GM10266 (cell line): ENCODE data around the gene RO60.
A peak's percentile ranks its signal among the peaks of the same experiment; 100 is the strongest.

Experiments used
- DNase-seq: peaks from one replicate; pipeline ENCODE4 v3.0.0; 2012; ENCODE audit errors: extremely low spot score
- TF ChIP-seq, protein P1 (sequence below): IDR thresholded peaks from 2 replicates; pipeline ENCODE4 v1.5.1; 2012; ENCODE audit warnings: mild to moderate bottlenecking, low read depth; ENCODE audit not compliant: control insufficient read depth, insufficient read depth; ENCODE audit errors: missing control alignments

Gene RO60

DNA sequence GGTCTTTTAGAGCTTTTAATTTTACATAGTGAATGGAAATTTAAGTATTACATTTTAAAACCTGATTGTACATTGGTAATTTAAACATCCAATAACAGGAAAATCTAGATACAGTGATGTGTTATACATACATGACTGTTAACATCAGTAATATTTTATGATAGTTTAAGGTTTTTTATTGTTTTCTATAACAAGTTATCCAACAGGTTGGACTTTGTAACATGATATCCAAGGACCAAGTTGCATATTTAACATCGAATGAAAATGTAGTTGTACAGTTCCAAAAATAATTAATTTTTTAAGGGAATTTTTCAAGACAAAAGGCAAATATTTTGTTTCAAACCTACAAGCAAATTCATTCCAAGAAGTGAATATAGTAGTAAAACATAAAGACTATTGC, 31.5 kb downstream of the RO60 start:
- TF ChIP-seq, protein P1, sequence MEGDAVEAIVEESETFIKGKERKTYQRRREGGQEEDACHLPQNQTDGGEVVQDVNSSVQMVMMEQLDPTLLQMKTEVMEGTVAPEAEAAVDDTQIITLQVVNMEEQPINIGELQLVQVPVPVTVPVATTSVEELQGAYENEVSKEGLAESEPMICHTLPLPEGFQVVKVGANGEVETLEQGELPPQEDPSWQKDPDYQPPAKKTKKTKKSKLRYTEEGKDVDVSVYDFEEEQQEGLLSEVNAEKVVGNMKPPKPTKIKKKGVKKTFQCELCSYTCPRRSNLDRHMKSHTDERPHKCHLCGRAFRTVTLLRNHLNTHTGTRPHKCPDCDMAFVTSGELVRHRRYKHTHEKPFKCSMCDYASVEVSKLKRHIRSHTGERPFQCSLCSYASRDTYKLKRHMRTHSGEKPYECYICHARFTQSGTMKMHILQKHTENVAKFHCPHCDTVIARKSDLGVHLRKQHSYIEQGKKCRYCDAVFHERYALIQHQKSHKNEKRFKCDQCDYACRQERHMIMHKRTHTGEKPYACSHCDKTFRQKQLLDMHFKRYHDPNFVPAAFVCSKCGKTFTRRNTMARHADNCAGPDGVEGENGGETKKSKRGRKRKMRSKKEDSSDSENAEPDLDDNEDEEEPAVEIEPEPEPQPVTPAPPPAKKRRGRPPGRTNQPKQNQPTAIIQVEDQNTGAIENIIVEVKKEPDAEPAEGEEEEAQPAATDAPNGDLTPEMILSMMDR = no peak
- no peak for DNase-seq

- TF ChIP-seq, protein P1 = no peak
- DNase-seq = no peak
Observed at GRCh38 chr1:193094112-193094511, 34.7 kb downstream of the RO60 start.

DNA sequence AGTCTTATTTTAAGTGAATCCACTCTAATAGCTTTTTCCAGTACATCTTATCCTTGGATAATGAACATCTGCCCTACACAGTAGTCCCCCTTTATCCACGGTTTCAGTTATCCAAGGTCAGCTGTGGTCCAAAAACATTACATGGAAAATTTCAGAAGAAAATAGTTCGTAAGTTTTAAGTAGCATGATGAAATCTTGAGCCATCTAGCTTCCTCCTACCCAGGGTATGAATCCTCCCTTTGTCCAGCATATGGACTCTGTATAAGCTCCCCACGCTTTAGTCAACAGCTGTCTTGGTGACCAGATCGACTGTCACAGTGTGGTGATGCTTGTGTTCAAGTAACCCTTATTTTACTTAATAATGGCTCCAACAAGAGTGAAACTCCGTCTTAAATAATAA, 43.2 kb downstream of the RO60 start:
- no peak for DNase-seq
- TF ChIP-seq, protein P1 = no peak

GRCh38 chr1:193103759-193104501, 44.5 kb downstream of the RO60 start:
- TF ChIP-seq, protein P1 = no peak
- no peak for DNase-seq

DNA sequence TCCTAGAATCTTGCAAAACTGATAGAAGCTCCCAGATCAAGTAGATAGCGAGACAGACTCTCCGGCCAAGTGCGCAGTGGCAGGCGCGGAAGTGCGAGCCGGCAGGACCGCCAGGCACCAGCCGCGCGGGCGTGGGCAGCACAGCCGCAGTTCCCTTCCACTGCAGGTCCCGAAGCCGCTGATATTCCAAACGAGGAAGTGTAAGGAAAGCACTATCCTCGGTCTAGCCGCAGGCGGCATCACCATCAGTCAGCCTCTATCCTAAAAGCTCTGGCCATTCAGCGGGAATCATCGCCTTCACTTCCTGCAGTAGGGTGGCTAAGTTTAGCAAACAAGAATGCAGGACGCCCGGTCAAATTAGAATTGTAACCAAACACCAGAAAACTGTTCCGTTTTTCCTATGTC, 45.1 kb downstream of the RO60 start:
- peak; percentile 47 for DNase-seq

DNA sequence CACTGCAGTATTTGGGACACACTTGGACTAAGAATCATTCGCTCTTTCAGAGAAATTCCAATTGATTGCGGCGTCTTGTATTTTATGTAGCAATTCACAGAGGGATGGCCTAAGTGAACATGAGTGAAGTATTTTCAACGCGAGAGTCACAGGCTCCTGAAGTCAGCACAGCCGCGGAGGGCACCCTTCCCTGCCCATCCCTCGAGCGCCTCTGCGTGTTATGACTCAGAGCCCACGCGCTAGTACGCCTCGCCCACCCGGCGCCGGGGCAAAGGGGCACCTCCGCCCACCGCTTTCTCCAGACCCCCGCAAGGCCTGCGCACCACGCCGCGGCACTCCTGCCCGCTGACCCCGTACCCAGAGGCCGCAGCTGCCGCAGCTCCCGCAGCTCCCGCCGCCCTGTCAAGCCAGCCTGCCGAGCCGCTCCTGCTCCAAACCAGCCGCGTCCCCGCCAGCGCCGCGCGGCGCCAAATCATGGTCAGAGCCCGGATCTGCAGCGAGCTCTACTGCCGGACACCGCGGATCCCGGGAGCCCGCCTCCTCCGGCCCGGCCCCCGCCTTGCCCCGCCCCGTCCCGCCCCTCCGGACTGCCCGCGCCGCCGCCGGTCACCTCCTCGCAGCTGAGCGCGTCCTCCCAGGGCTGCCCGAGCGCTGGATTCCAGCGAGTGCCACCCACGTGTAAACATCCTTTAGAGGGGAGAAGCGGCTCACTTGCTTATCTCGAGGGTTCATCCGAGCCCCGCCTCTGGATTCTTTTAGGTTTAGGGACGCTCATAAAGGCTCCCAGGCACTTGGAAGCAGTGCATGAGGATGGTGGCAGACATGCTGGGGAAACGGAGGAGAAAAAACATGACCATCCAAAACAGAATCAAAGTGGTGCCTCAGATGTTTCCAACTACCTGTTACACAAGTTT, 45.8 kb downstream of the RO60 start, which contains the start of gene GLRX2:
Gene GLRX2 (minus strand): TSS at position 508 of the 914 bp plus-strand sequence. CDS start 32 bp downstream, at position 476.
- peak; percentile 93 for DNase-seq
- TF ChIP-seq, protein P1 = no peak

More for the DNA sequence above, 45.1 kb downstream of the RO60 start:
- TF ChIP-seq, protein P1 = no peak
